ENCODE results near the gene SHISA9. TPM values are rescaled to one million over a fixed set of nuclear protein-coding genes. Genes with fewer than 3 reads are reported as not detected.

SHISA9 gene
- total and polyA plus RNA-seq, 2 of the 4 experiments (the other 2 are of a cell fraction): under 0.01 TPM; not detected in 1

- intact Hi-C loops (cut with micrococcal nuclease): no loop called here
- H3K9ac ChIP-seq (ENCODE audit: low read depth, low read length): no peak overlapping the region
- H2BK20ac ChIP-seq (ENCODE audit: low read depth, low read length): no peak overlapping the region
- no peaks in the 10 kb centered on the region for H3K36me3 ChIP-seq (ENCODE audit: control insufficient read depth, insufficient read depth, low read length)
- TF ChIP-seq USF2 (IDR thresholded peaks at IDR 0.05; ENCODE audit: low read depth, low read length) (no peak), RAD21 (IDR thresholded peaks at IDR 0.05; ENCODE audit: low read length) (no peak), RFX5 (IDR thresholded peaks at IDR 0.05; ENCODE audit: low read depth, low read length) (no peak), CHD1 (IDR thresholded peaks at IDR 0.05; ENCODE audit: low read depth, low read length) (no peak), SMC3 (IDR thresholded peaks at IDR 0.05; ENCODE audit: low read depth, low read length) (no peak), BHLHE40 (IDR thresholded peaks at IDR 0.05; ENCODE audit: low read depth, low read length) (no peak), CEBPB (IDR thresholded peaks at IDR 0.05; ENCODE audit: low read depth, low read length) (no peak), NFE2L2 (IDR thresholded peaks at IDR 0.05; ENCODE audit: low read depth, low read length) (no peak), CTCF (conservative IDR thresholded peaks at IDR 0.05; ENCODE audit: low read depth, low read length) (no peak), MAZ (IDR thresholded peaks at IDR 0.05; ENCODE audit: borderline replicate concordance, low read depth, low read length) (no peak), RCOR1 (IDR thresholded peaks at IDR 0.05; ENCODE audit: insufficient replicate concordance, low read length) (no peak), ELK1 (IDR thresholded peaks at IDR 0.05; ENCODE audit: borderline replicate concordance, low read depth, low read length) (no peak), POLR2A (IDR thresholded peaks at IDR 0.05; ENCODE audit: low read depth, low read length) (no peak), MXI1 (IDR thresholded peaks at IDR 0.05; ENCODE audit: borderline replicate concordance, low read depth, low read length) (no peak)
- H2BK120ac ChIP-seq (ENCODE audit: low read depth, low read length): no peak overlapping the region
- H2BK5ac ChIP-seq (ENCODE audit: low read depth, low read length, poor library complexity, severe bottlenecking): no peak overlapping the region
- no peak overlapping the region for H2BK15ac ChIP-seq (ENCODE audit: low read depth, low read length)
- CTCF ChIA-PET: no interaction called here
- dilution Hi-C loops (cut with HindIII; ENCODE audit: low sequenced_read_pairs, unreplicated experiment): no loop called here
- in situ Hi-C loops (cut with MboI; ENCODE audit: low sequenced_read_pairs): no loop called here
- H3K27ac ChIP-seq (ENCODE audit: insufficient read depth, low read length): no peak overlapping the region
- DNase-seq (no peak), ATAC-seq (ENCODE audit: low read depth) (no peak)
- H3K9me3 ChIP-seq (ENCODE audit: control insufficient read depth, insufficient read depth, low read length): peaks cover 16% of the 10 kb centered on the region
- H4K5ac ChIP-seq (ENCODE audit: low read depth, low read length): no peak overlapping the region
- no peak overlapping the region for H3K56ac ChIP-seq (ENCODE audit: extremely low read depth, insufficient read depth, low read length)
- no peaks in the 10 kb centered on the region for H3K79me1 ChIP-seq (ENCODE audit: low read depth in 1 of 2, low read length in 2 of 2)
- no peak overlapping the region for H2AK9ac ChIP-seq (replicated peaks; ENCODE audit: low read depth, low read length, poor library complexity)
- H2AK5ac ChIP-seq (ENCODE audit: low read depth, low read length): no peak overlapping the region
- H4K20me1 ChIP-seq (ENCODE audit: insufficient read depth, low read length): no peaks in the 10 kb centered on the region
- no peaks in the 10 kb centered on the region for H3K27me3 ChIP-seq (ENCODE audit: control insufficient read depth, insufficient read depth, low read length)
- no peak overlapping the region for H3K14ac ChIP-seq (replicated peaks; ENCODE audit: low read depth, low read length)
- no peaks in the 10 kb centered on the region for H3K4me1 ChIP-seq (ENCODE audit: control insufficient read depth, insufficient read depth, low read length)
- H4K8ac ChIP-seq (ENCODE audit: low read depth in 2 of 2, low read length in 2 of 2): no peak overlapping the region
- WGBS, 2 experiments (ENCODE audit: extremely low coverage in 2 of 2, insufficient read length in 1 of 2): no CpG with 5 or more reads among the region's 6 CpGs
- H2AFZ ChIP-seq (replicated peaks; ENCODE audit: low read length, poor library complexity): no peak overlapping the region
- no peaks in the 10 kb centered on the region for H3K9me1 ChIP-seq (ENCODE audit: insufficient read depth, low read length)
- H3K4me3 ChIP-seq (ENCODE audit: insufficient read depth, low read depth, low read length): no peak overlapping the region
- no peak overlapping the region for H4K91ac ChIP-seq (ENCODE audit: insufficient read depth, low read depth, low read length)
- no TSS peak for BruUV-seq (replicated peaks)
- no peak overlapping the region for H3K23ac ChIP-seq (ENCODE audit: low read depth, low read length)
- no peak overlapping the region for H3K4ac ChIP-seq (ENCODE audit: low read depth, low read length)
- POLR2A ChIA-PET (ENCODE audit: unreplicated experiment): no interaction called here
- H3K4me2 ChIP-seq (ENCODE audit: low read depth, low read length): no peak overlapping the region
- no peak overlapping the region for H3K18ac ChIP-seq (ENCODE audit: low read depth, low read length)
Measured at GRCh38 chr16:13120091-13120490, 218.7 kb downstream of the SHISA9 start.
